ENCODE results near the gene NEK10.

DNA sequence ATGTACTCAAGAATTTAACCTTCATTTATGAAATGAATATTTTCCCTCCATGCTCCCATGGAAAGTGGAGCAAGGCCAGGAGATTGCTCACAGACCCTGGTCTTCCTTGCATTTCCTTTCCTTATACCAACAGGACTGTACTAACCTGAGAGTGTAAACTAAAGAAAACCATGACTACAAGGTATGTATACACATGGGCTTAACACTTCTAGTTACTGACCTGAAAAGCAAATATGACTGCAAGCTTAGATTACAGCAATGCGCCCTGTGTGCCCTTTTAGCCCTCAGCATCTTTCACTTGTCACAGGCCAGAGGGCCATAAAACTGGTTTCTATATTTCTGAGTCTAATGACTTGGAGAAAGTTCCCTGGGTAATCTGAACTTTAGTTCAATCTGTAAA lies 52.1 kb downstream of the NEK10 start:
- TF ChIP-seq, protein P1, sequence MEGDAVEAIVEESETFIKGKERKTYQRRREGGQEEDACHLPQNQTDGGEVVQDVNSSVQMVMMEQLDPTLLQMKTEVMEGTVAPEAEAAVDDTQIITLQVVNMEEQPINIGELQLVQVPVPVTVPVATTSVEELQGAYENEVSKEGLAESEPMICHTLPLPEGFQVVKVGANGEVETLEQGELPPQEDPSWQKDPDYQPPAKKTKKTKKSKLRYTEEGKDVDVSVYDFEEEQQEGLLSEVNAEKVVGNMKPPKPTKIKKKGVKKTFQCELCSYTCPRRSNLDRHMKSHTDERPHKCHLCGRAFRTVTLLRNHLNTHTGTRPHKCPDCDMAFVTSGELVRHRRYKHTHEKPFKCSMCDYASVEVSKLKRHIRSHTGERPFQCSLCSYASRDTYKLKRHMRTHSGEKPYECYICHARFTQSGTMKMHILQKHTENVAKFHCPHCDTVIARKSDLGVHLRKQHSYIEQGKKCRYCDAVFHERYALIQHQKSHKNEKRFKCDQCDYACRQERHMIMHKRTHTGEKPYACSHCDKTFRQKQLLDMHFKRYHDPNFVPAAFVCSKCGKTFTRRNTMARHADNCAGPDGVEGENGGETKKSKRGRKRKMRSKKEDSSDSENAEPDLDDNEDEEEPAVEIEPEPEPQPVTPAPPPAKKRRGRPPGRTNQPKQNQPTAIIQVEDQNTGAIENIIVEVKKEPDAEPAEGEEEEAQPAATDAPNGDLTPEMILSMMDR (conservative IDR thresholded peaks at IDR 0.05; ENCODE audit: low read depth, low read length): no peak
- no peak for TF ChIP-seq EZH2 (IDR thresholded peaks at IDR 0.05; ENCODE audit: borderline replicate concordance, low read depth, low read length, poor library complexity, severe bottlenecking)
